ENCODE results near the gene NSG1.

DNA sequence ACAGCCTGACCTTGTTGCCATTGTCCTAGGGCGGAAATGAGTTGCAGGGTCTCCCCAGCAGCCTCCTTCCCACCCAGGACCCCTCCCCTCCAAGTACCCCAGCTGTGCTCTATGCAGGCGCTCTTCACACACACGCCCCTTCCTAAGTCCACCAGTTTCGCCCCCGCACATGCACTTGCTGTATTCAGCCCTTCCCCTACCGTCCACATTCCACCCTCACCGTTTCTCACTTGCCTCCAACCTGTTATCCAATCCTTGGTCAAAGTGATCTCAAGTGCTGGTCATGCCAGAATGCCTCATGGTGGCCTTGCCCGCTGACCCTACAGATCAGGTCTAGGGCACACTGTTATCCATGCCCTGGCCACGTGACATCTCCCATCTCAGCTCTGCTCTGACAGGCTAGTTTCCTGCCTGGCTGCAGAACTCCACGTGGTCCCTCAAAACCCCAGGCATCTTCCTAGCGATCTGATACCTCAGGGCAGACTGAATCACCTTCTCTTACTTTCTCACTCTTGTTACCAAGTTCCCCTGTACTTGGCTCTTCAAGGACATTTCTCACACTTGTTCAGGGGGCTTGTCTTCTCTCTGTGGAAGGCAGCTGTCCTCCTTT lies 39.7 kb downstream of the NSG1 start:
- TF ChIP-seq, protein P1, sequence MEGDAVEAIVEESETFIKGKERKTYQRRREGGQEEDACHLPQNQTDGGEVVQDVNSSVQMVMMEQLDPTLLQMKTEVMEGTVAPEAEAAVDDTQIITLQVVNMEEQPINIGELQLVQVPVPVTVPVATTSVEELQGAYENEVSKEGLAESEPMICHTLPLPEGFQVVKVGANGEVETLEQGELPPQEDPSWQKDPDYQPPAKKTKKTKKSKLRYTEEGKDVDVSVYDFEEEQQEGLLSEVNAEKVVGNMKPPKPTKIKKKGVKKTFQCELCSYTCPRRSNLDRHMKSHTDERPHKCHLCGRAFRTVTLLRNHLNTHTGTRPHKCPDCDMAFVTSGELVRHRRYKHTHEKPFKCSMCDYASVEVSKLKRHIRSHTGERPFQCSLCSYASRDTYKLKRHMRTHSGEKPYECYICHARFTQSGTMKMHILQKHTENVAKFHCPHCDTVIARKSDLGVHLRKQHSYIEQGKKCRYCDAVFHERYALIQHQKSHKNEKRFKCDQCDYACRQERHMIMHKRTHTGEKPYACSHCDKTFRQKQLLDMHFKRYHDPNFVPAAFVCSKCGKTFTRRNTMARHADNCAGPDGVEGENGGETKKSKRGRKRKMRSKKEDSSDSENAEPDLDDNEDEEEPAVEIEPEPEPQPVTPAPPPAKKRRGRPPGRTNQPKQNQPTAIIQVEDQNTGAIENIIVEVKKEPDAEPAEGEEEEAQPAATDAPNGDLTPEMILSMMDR (IDR thresholded peaks at IDR 0.05): no peak
- TF ChIP-seq EP300 (IDR thresholded peaks at IDR 0.05) (no peak), POLR2AphosphoS5 (IDR thresholded peaks at IDR 0.05) (no peak)

All from sigmoid colon (tissue), 4 donors.